IMR-90 (cell line): Measurements from ENCODE around the gene MMS19. TPM values are rescaled to one million over a fixed set of nuclear protein-coding genes. Genes with fewer than 3 reads are reported as not detected.

Source experiments
- ATAC-seq: fragments of 200-7000 bp; cut with Tn5 transposase; 2 replicates; pipeline ENCODE4 v1.9.1; 2020; ENCODE audit warnings: low read depth, mild to moderate bottlenecking, moderate library complexity
- BruUV-seq: library from RNA; stranded (reverse); fragments of 400-500 nt; replicated peaks from 2 replicates; lab custom pipeline; 2021; lab: Mats Ljungman, UMichigan
- CTCF ChIA-PET: fragments of 300-600 bp; formaldehyde crosslinking; extraction: SDS; loops from one replicate; lab custom pipeline; 2021; ENCODE audit warnings: antibody characterized with exemption; lab: Yijun Ruan, JAX
- POLR2A ChIA-PET: fragments of 300-600 bp; sonication (Branson Sonifier 250); formaldehyde crosslinking; loops from one replicate; lab custom pipeline; 2022; ENCODE audit warnings: antibody characterized with exemption; ENCODE audit not compliant: unreplicated experiment; lab: Charles Lee
- DNase-seq: peaks from one replicate; pipeline ENCODE4 v3.0.0; 2013
- H2AFZ ChIP-seq: replicated peaks from 2 replicates; pipeline ENCODE3; 2013; ENCODE audit warnings: low read length, mild to moderate bottlenecking; ENCODE audit not compliant: poor library complexity
- H2AK5ac ChIP-seq: 2 replicates; pipeline ENCODE4 v1.6.1; 2013; ENCODE audit warnings: low read depth, low read length, inconsistent platforms
- H2AK9ac ChIP-seq: replicated peaks from 2 replicates; pipeline ENCODE3; 2013; ENCODE audit warnings: mild to moderate bottlenecking, low read depth, low read length, moderate library complexity; ENCODE audit not compliant: poor library complexity
- H2BK120ac ChIP-seq: 2 replicates; pipeline ENCODE4 v1.6.1; 2013; ENCODE audit warnings: low read depth, low read length, inconsistent platforms
- H2BK15ac ChIP-seq: 3 replicates; pipeline ENCODE4 v1.6.1; 2013; ENCODE audit warnings: low read depth, low read length, inconsistent platforms
- H2BK20ac ChIP-seq: 2 replicates; pipeline ENCODE4 v1.6.1; 2013; ENCODE audit warnings: low read depth, mild to moderate bottlenecking, inconsistent platforms, low read length, moderate library complexity
- H2BK5ac ChIP-seq: 2 replicates; pipeline ENCODE4 v1.6.1; 2013; ENCODE audit warnings: mild to moderate bottlenecking, low read depth, low read length, inconsistent platforms; ENCODE audit not compliant: poor library complexity, severe bottlenecking
- H3K14ac ChIP-seq: replicated peaks from 2 replicates; pipeline ENCODE4 v1.6.1; 2013; ENCODE audit warnings: low read depth, low read length, inconsistent platforms
- H3K18ac ChIP-seq: 2 replicates; pipeline ENCODE4 v1.6.1; 2013; ENCODE audit warnings: low read depth, low read length, control low read depth
- H3K23ac ChIP-seq: 2 replicates; pipeline ENCODE4 v1.6.1; 2013; ENCODE audit warnings: low read depth, low read length, inconsistent platforms
- H3K27ac ChIP-seq: 2 replicates; pipeline ENCODE4 v1.5.1; 2013; ENCODE audit warnings: mild to moderate bottlenecking, control low read depth, low read length; ENCODE audit not compliant: insufficient read depth
- H3K27me3 ChIP-seq: 2 replicates; pipeline ENCODE4 v1.6.1; 2013; ENCODE audit warnings: low read length; ENCODE audit not compliant: control insufficient read depth, insufficient read depth
- H3K36me3 ChIP-seq: 2 replicates; pipeline ENCODE4 v1.6.1; 2013; ENCODE audit warnings: low read length, mixed read lengths; ENCODE audit not compliant: control insufficient read depth, insufficient read depth
- H3K4ac ChIP-seq: 2 replicates; pipeline ENCODE4 v1.6.1; 2013; ENCODE audit warnings: low read depth, low read length, inconsistent platforms
- H3K4me1 ChIP-seq: 2 replicates; pipeline ENCODE4 v1.6.1; 2013; ENCODE audit warnings: low read length, mixed read lengths; ENCODE audit not compliant: control insufficient read depth, insufficient read depth
- H3K4me2 ChIP-seq: 2 replicates; pipeline ENCODE4 v1.6.1; 2013; ENCODE audit warnings: low read depth, mild to moderate bottlenecking, control low read depth, low read length, moderate library complexity
- H3K4me3 ChIP-seq: 2 replicates; pipeline ENCODE4 v1.5.1; 2013; ENCODE audit warnings: low read depth, mild to moderate bottlenecking, control low read depth, low read length, moderate library complexity; ENCODE audit not compliant: insufficient read depth
- H3K56ac ChIP-seq: 2 replicates; pipeline ENCODE4 v1.6.1; 2013; ENCODE audit warnings: low read length, inconsistent platforms; ENCODE audit not compliant: insufficient read depth; ENCODE audit errors: extremely low read depth
- H3K79me1 ChIP-seq, 2 experiments: 2 replicates each; pipeline ENCODE4 v1.6.1; 2013; ENCODE audit warnings: low read length in 2 of 2, inconsistent platforms in 1 of 2, low read depth in 1 of 2
- H3K9ac ChIP-seq: 2 replicates; pipeline ENCODE4 v1.6.1; 2013; ENCODE audit warnings: low read depth, low read length, control low read depth
- H3K9me1 ChIP-seq: 2 replicates; pipeline ENCODE4 v1.6.1; 2013; ENCODE audit warnings: low read length, inconsistent platforms; ENCODE audit not compliant: insufficient read depth
- H3K9me3 ChIP-seq: 2 replicates; pipeline ENCODE4 v1.6.1; 2013; ENCODE audit warnings: low read length; ENCODE audit not compliant: control insufficient read depth, insufficient read depth
- H4K20me1 ChIP-seq: 2 replicates; pipeline ENCODE4 v1.6.1; 2013; ENCODE audit warnings: low read length, inconsistent platforms; ENCODE audit not compliant: insufficient read depth
- H4K5ac ChIP-seq: 2 replicates; pipeline ENCODE4 v1.6.1; 2013; ENCODE audit warnings: mild to moderate bottlenecking, low read depth, low read length, control low read depth
- H4K8ac ChIP-seq, 2 experiments: 2 replicates each; pipeline ENCODE4 v1.6.1; 2013; ENCODE audit warnings: low read depth in 2 of 2, low read length in 2 of 2, control low read depth in 1 of 2, inconsistent platforms in 1 of 2
- H4K91ac ChIP-seq: 2 replicates; pipeline ENCODE4 v1.6.1; 2013; ENCODE audit warnings: low read depth, low read length, inconsistent platforms; ENCODE audit not compliant: insufficient read depth
- BHLHE40 ChIP-seq: fragments of 150-350 bp; IDR thresholded peaks from 2 replicates; pipeline ENCODE4 v1.6.1; 2016; ENCODE audit warnings: mild to moderate bottlenecking, low read depth, low read length
- CEBPB ChIP-seq: IDR thresholded peaks from 2 replicates; pipeline ENCODE4 v1.6.1; 2012; ENCODE audit warnings: low read depth, low read length, improper control_type of control experiment
- CHD1 ChIP-seq: IDR thresholded peaks from 2 replicates; pipeline ENCODE4 v1.6.1; 2012; ENCODE audit warnings: low read depth, low read length, improper control_type of control experiment
- CTCF ChIP-seq: conservative IDR thresholded peaks from 2 replicates; pipeline ENCODE4 v1.5.1; 2012; ENCODE audit warnings: mild to moderate bottlenecking, low read depth, low read length, improper control_type of control experiment
- MAFK ChIP-seq: IDR thresholded peaks from 2 replicates; pipeline ENCODE4 v1.6.1; 2012; ENCODE audit warnings: low read depth, low read length, improper control_type of control experiment
- MAZ ChIP-seq: IDR thresholded peaks from 2 replicates; pipeline ENCODE4 v1.6.1; 2012; ENCODE audit warnings: low read depth, mild to moderate bottlenecking, low read length, improper control_type of control experiment, moderate library complexity, borderline replicate concordance
- MXI1 ChIP-seq: IDR thresholded peaks from 2 replicates; pipeline ENCODE4 v1.6.1; 2012; ENCODE audit warnings: low read depth, mild to moderate bottlenecking, low read length, moderate library complexity, borderline replicate concordance
- NFE2L2 ChIP-seq: fragments of 150-350 bp; IDR thresholded peaks from 2 replicates; pipeline ENCODE4 v1.6.1; 2016; ENCODE audit warnings: low read depth, mild to moderate bottlenecking, low read length
- POLR2A ChIP-seq: IDR thresholded peaks from 2 replicates; pipeline ENCODE4 v1.6.1; 2012; ENCODE audit warnings: mild to moderate bottlenecking, low read depth, low read length
- RAD21 ChIP-seq: IDR thresholded peaks from 2 replicates; pipeline ENCODE4 v1.6.1; 2012; ENCODE audit warnings: low read length, improper control_type of control experiment
- RCOR1 ChIP-seq: IDR thresholded peaks from 2 replicates; pipeline ENCODE4 v1.6.1; 2012; ENCODE audit warnings: mild to moderate bottlenecking, low read length, improper control_type of control experiment; ENCODE audit not compliant: insufficient replicate concordance
- RFX5 ChIP-seq: IDR thresholded peaks from 2 replicates; pipeline ENCODE4 v1.8.0; 2012; ENCODE audit warnings: low read depth, mild to moderate bottlenecking, low read length, moderate library complexity
- SMC3 ChIP-seq: fragments of 150-350 bp; IDR thresholded peaks from 2 replicates; pipeline ENCODE4 v1.6.1; 2016; ENCODE audit warnings: low read depth, mild to moderate bottlenecking, antibody characterized with exemption, low read length, moderate library complexity
- WGBS, 2 experiments: methylation state at CpG; one replicate each; pipeline versions ENCODE4 v1.1.5 to v1.1.7; 2013; ENCODE audit warnings: missing lambda C conversion rate in 2 of 2; ENCODE audit not compliant: insufficient read length in 1 of 2; ENCODE audit errors: extremely low coverage in 2 of 2; 5-methylcytosine and 5-hydroxymethylcytosine counted together
- dilution Hi-C: fragments of 300-500 bp; cut with HindIII; formaldehyde crosslinking; loops from one replicate; pipeline ENCODE4 v1.14.3; 2018; ENCODE audit warnings: low sequenced_read_pairs; ENCODE audit not compliant: unreplicated experiment
- in situ Hi-C: fragments of 300-500 bp; cut with MboI; formaldehyde crosslinking; loops from 3 replicates; pipeline ENCODE4 v1.14.3; 2019; ENCODE audit warnings: low sequenced_read_pairs, inconsistent platforms, mixed read lengths
- intact Hi-C: fragments of 100-400 bp; cut with micrococcal nuclease; formaldehyde crosslinking; loops from 2 replicates; pipeline ENCODE4 v1.10.0; 2022
- polyA plus RNA-seq, 3 experiments: library from polyadenylated mRNA; depleted of rRNA; stranded (reverse); fragments of >200 nt; gene quantifications; 2 replicates each; pipeline ENCODE4 v1.2.3, GENCODE V29; 2012; ENCODE audit warnings: low replicate concordance in 1 of 3
- total RNA-seq: library from RNA; depleted of rRNA; stranded (reverse); fragments of >200 nt; gene quantifications from 2 replicates; pipeline ENCODE4 v1.2.3, GENCODE V29; 2012
- TF ChIP-seq, protein P1 (sequence below): fragments of 150-350 bp; IDR thresholded peaks from 2 replicates; pipeline ENCODE4 v1.6.1; 2016; ENCODE audit warnings: low read depth, mild to moderate bottlenecking, low read length, moderate library complexity, borderline replicate concordance
- TF ChIP-seq, protein P2 (sequence below): fragments of 150-350 bp; IDR thresholded peaks from 2 replicates; pipeline ENCODE4 v1.6.1; 2017; ENCODE audit warnings: mild to moderate bottlenecking, antibody characterized with exemption, low read length, low read depth

Gene MMS19
- total and polyA plus RNA-seq, 2 of the 4 experiments (the other 2 are of a cell fraction) = 70.1 to 72.7 TPM

GRCh38 chr10:97474918-97475317 is 23.3 kb downstream of the MMS19 start:
- in situ Hi-C loops (no loop called here), intact Hi-C loops (no loop called here), dilution Hi-C loops (no loop called here)
- Histone ChIP-seq H2AFZ (no peak overlapping the region), H3K36me3 (peaks cover 48% of the 10 kb centered on the region), H3K18ac (no peak overlapping the region), H3K56ac (no peak overlapping the region), H3K9me3 (no peaks in the 10 kb centered on the region), H2BK15ac (no peak overlapping the region), H3K14ac (no peak overlapping the region), H4K8ac (no peak overlapping the region), H4K5ac (no peak overlapping the region), H2BK5ac (no peak overlapping the region), H2AK5ac (no peak overlapping the region), H3K9ac (no peak overlapping the region), H4K91ac (no peak overlapping the region), H3K27me3 (no peaks in the 10 kb centered on the region), H3K27ac (no peak overlapping the region), H2BK120ac (no peak overlapping the region), H4K20me1 (peaks cover 4% of the 10 kb centered on the region), H2BK20ac (no peak overlapping the region), H3K4me2 (no peak overlapping the region), H3K23ac (no peak overlapping the region), H3K4me3 (no peak overlapping the region), H3K4me1 (peaks cover 2% of the 10 kb centered on the region; the same call in 1 of the 2 replicates), H3K79me1 (peaks cover 28 to 30% of the 10 kb centered on the region in 2 experiments), H3K4ac (no peak overlapping the region), H2AK9ac (no peak overlapping the region), H3K9me1 (peaks cover 3% of the 10 kb centered on the region; the same call in 1 of the 2 replicates)
- BruUV-seq = no TSS peak
- DNase-seq (no peak), ATAC-seq (no peak)
- POLR2A ChIA-PET = no interaction called here
- CTCF ChIA-PET = interaction anchor here (0.8 kb wide), 1 partner anchor 15 kb away, joined by 3 read pairs; no protein-coding TSS in a partner anchor
- TF ChIP-seq MAFK (no peak), SMC3 (no peak), RCOR1 (no peak), POLR2A (no peak), MAZ (no peak), CEBPB (no peak), RAD21 (no peak), BHLHE40 (no peak), MXI1 (no peak), NFE2L2 (no peak), RFX5 (no peak), CTCF (no peak), CHD1 (no peak)
- TF ChIP-seq, protein P1, sequence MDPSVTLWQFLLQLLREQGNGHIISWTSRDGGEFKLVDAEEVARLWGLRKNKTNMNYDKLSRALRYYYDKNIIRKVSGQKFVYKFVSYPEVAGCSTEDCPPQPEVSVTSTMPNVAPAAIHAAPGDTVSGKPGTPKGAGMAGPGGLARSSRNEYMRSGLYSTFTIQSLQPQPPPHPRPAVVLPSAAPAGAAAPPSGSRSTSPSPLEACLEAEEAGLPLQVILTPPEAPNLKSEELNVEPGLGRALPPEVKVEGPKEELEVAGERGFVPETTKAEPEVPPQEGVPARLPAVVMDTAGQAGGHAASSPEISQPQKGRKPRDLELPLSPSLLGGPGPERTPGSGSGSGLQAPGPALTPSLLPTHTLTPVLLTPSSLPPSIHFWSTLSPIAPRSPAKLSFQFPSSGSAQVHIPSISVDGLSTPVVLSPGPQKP = no peak
- TF ChIP-seq, protein P2, sequence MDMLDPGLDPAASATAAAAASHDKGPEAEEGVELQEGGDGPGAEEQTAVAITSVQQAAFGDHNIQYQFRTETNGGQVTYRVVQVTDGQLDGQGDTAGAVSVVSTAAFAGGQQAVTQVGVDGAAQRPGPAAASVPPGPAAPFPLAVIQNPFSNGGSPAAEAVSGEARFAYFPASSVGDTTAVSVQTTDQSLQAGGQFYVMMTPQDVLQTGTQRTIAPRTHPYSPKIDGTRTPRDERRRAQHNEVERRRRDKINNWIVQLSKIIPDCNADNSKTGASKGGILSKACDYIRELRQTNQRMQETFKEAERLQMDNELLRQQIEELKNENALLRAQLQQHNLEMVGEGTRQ = no peak
- WGBS, 2 experiments = no CpG with 5 or more reads among the region's 4 CpGs
